Stomach (tissue), 4 donors: ENCODE results near the gene SLC38A7.

Source experiments
- EP300 ChIP-seq: sonication (generic); formaldehyde crosslinking; IDR thresholded peaks from one replicate; pipeline ENCODE4 v1.6.1; 2017; ENCODE audit warnings: antibody characterized with exemption
- POLR2A ChIP-seq, 4 donors: fragments of 450-650 bp; IDR thresholded peaks; one replicate each; pipeline ENCODE4 v1.6.1; 2016; ENCODE audit warnings: antibody characterized with exemption in 4 of 4, control low read depth in 2 of 4, mild to moderate bottlenecking in 1 of 4, moderate library complexity in 1 of 4
- POLR2AphosphoS5 ChIP-seq, 3 donors: sonication (generic); formaldehyde crosslinking; IDR thresholded peaks; one replicate each; pipeline ENCODE4 v1.6.1; 2016; ENCODE audit warnings: antibody characterized with exemption in 3 of 3
- TF ChIP-seq, protein P1 (sequence below), 7 experiments: fragments of 450-650 bp in 4 of 7; fragments of 200-600 bp in 3 of 7; sonication (generic) in 3 of 7; IDR thresholded peaks; one replicate each; pipeline ENCODE4 v1.5.1; 2016 to 2019; ENCODE audit warnings: antibody characterized with exemption in 7 of 7, control low read depth in 2 of 7, mild to moderate bottlenecking in 1 of 7

DNA sequence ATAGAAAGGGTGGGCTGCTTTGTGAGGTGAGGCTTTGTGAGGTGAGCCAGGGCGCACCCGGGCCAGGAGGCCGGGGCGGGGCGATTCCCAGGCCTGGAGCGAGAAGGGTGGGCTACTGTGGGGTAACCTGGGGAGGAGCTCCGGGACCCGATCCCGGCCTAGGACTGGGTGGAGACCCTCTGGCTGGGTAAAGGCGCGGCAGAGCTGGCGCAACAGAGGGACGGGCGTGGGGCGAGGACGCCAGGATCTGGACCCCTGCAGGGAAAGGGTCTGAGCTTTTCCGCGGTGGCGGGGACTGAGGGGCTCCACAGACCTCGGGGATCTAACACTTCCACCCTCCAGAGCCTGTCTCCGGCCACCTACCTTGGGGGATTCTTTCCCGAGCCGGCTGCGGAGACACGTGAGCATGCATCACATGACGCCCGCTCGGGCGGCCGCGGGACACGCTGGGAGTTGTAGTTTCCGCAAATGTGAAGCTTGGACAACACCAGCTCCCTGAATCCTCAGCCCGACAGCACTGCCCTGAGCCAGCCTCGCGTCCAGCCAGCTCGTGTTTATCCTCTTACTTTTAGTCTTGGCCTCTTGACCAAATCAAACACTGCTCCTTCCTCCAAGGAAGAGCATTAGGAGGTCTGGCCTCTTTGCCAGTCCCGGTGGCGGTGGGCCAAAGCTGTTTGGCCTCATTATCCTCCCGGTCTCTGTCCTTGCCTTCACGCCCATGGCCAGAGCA lies at the start of gene SLC38A7:
- TF ChIP-seq, protein P1, sequence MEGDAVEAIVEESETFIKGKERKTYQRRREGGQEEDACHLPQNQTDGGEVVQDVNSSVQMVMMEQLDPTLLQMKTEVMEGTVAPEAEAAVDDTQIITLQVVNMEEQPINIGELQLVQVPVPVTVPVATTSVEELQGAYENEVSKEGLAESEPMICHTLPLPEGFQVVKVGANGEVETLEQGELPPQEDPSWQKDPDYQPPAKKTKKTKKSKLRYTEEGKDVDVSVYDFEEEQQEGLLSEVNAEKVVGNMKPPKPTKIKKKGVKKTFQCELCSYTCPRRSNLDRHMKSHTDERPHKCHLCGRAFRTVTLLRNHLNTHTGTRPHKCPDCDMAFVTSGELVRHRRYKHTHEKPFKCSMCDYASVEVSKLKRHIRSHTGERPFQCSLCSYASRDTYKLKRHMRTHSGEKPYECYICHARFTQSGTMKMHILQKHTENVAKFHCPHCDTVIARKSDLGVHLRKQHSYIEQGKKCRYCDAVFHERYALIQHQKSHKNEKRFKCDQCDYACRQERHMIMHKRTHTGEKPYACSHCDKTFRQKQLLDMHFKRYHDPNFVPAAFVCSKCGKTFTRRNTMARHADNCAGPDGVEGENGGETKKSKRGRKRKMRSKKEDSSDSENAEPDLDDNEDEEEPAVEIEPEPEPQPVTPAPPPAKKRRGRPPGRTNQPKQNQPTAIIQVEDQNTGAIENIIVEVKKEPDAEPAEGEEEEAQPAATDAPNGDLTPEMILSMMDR (IDR thresholded peaks at IDR 0.05) = no peak
- TF ChIP-seq POLR2A (IDR thresholded peaks at IDR 0.05) = no peak
- TF ChIP-seq POLR2AphosphoS5 (IDR thresholded peaks at IDR 0.05) = peak in 2 of 3 donors; percentile 45 to 74
- no peak for TF ChIP-seq EP300
